GM12892 (cell line): ENCODE results near the gene MEN1. TPM values are rescaled to one million over a fixed set of nuclear protein-coding genes. Genes with fewer than 3 reads are reported as not detected.

Source experiments
- DNase-seq: peaks from one replicate; pipeline ENCODE4 v3.0.0; 2011; ENCODE audit not compliant: insufficient read length
- FAIRE-seq: peaks from 2 replicates; lab custom pipeline; 2011; peaks lifted over from hg19 to GRCh38; lab: Jason Lieb, UNC
- POLR2A ChIP-seq: IDR thresholded peaks from 2 replicates; pipeline ENCODE4 v1.6.1; 2011; ENCODE audit warnings: low read depth, low read length, control low read depth
- POLR2AphosphoS5 ChIP-seq: IDR thresholded peaks from 2 replicates; pipeline ENCODE4 v1.6.1; 2011; ENCODE audit warnings: low read depth, low read length, control low read depth
- TAF1 ChIP-seq: IDR thresholded peaks from 2 replicates; pipeline ENCODE4 v1.6.1; 2011; ENCODE audit warnings: low read depth, mild to moderate bottlenecking, control low read depth, low read length, borderline replicate concordance
- polyA plus RNA-seq: library from polyadenylated mRNA; unstranded; fragments of >200 nt; gene quantifications from one replicate; pipeline ENCODE4 v1.2.1, GENCODE V29; 2012; ENCODE audit warnings: missing spikeins, inconsistent platforms; ENCODE audit not compliant: missing spikeins

MEN1 gene
- polyA plus RNA-seq, result 9.5 TPM

- DNase-seq (peak; percentile 90), FAIRE-seq (peak; percentile 95)
- TF ChIP-seq POLR2A (peak; percentile 58; the same call in 1 of the 2 replicates), POLR2AphosphoS5 (no peak), TAF1 (no peak)
Measured at GRCh38 chr11:64810271-64810890, at the start of gene MEN1. MEN1 (minus strand) TSS chr11:64810551; CDS start chr11:64810109, 442 bp downstream.

GRCh38 chr11:64859542-64860414, 49.4 kb upstream of the MEN1 start:
- peak; percentile 99 for FAIRE-seq
- peak; percentile 84 for DNase-seq

GRCh38 chr11:64858467-64859263, 48.3 kb upstream of the MEN1 start:
- TF ChIP-seq POLR2A (peak; percentile 32; the same call in 1 of the 2 replicates), POLR2AphosphoS5 (peak; percentile 66; the same call in 1 of the 2 replicates), TAF1 (no peak)

More at GRCh38 chr11:64859542-64860414, 49.4 kb upstream of the MEN1 start:
- TF ChIP-seq POLR2A (peak; percentile 76; the same call in 1 of the 2 replicates), POLR2AphosphoS5 (peak; percentile 66), TAF1 (peak; percentile 40; the same call in 1 of the 2 replicates)

GRCh38 chr11:64857485-64857884, 47.1 kb upstream of the MEN1 start:
- DNase-seq (no peak), FAIRE-seq (peak; percentile 50)
- TF ChIP-seq TAF1 (no peak), POLR2A (peak; percentile 43; the same call in 1 of the 2 replicates), POLR2AphosphoS5 (0 out of 2 replicates have a peak, but pooled peaks have one; percentile 49)

More at GRCh38 chr11:64858467-64859263, 48.3 kb upstream of the MEN1 start:
- DNase-seq (no peak), FAIRE-seq (no peak)

- DNase-seq, result no peak
- FAIRE-seq, result peak; percentile 90
- no peak; the same call in 1 of the 2 replicates for TF ChIP-seq POLR2AphosphoS5
- TF ChIP-seq POLR2A, result peak; percentile 64
- peak; percentile 68 for TF ChIP-seq TAF1
Measured at GRCh38 chr11:64856382-64857227, 46.3 kb upstream of the MEN1 start.

- DNase-seq, result no peak
- TF ChIP-seq TAF1 (no peak), POLR2AphosphoS5 (peak; percentile 74), POLR2A (peak; percentile 56; the same call in 1 of the 2 replicates)
- peak; percentile 38 for FAIRE-seq
Measured at GRCh38 chr11:64855596-64856304, 45.4 kb upstream of the MEN1 start.

- TF ChIP-seq TAF1 (no peak), POLR2AphosphoS5 (peak; percentile 45; the same call in 1 of the 2 replicates), POLR2A (0 out of 2 replicates have a peak, but pooled peaks have one; percentile 13)
- DNase-seq (no peak), FAIRE-seq (peak; percentile 30)
Measured at GRCh38 chr11:64854534-64855502, 44.5 kb upstream of the MEN1 start.

- no peak for FAIRE-seq
- peak; percentile 38; the same call in 1 of the 2 replicates for TF ChIP-seq POLR2AphosphoS5
- no peak for TF ChIP-seq POLR2A
- no peak for TF ChIP-seq TAF1
Measured at GRCh38 chr11:64854157-64854533, 43.8 kb upstream of the MEN1 start.

GRCh38 chr11:64853709-64854108, 43.4 kb upstream of the MEN1 start:
- no peak for DNase-seq
- FAIRE-seq, result peak; percentile 95
- TF ChIP-seq POLR2AphosphoS5 (no peak; the same call in 1 of the 2 replicates), POLR2A (0 out of 2 replicates have a peak, but pooled peaks have one; percentile 25)

More at GRCh38 chr11:64854157-64854533, 43.8 kb upstream of the MEN1 start:
- DNase-seq, result no peak
